ENCODE measurements around the gene CDH3.

Gene CDH3

DNA sequence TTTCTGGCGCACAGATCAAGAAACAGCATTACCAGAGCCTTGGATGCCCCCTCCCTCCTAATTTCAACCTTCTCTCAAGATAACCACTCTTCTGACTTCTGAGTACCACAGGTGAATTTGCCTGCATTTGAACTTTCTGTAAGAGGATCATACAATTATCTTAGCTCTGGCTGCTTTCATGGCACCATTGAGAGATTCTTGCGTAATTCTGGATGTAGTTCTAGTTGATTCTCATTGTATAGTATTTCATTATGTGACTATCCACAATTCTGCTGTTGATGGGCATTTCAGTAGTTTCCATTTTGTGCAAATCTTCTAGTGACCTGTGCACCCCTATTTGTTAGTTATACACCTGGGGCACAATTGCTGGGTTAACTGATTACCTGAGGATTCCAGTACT lies 7.5 kb downstream of the CDH3 start:
- DNase-seq (ENCODE audit: low read depth), result no peak

DNA sequence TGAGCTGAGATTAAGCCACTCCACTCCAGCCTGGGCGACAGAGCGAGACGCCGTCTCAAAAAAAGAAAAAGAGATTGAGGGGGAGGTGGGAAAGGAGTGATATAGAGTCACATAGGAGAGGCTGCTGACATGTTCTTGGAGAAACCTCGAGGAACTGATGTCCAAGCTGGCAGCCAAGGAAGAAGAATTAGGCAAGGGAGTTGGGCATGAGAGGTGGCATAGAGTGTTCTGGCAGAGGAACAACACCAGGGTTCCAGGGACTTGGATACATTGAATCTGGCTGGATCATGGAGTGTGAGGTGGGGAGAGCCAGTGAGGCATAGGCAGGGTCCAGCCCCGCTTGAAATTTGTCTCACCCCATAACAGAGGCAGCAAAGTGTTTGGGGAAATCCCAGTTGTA lies 10.7 kb downstream of the CDH3 start:
- no peak for DNase-seq (ENCODE audit: low read depth)

DNA sequence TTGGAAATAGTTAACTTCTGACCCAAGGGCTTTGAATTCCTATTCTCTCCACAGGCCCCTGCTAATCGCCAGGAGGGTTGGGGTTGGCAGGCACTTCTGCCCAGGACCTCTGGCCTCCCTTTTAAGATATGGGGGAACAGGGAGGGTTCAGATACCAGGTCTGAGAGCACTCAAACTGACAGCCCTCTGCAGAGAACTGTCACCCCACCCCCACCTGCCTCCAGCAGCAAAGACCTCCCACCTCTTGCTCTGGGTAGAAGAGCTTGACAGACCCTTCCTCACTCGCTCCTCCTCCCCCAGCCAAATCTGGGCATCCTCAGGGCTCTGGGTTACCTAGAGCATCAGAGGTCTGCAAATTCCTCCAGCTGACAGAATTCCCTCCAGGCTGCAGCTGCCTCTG lies 11.6 kb downstream of the CDH3 start:
- no peak for DNase-seq (ENCODE audit: low read depth)

DNA sequence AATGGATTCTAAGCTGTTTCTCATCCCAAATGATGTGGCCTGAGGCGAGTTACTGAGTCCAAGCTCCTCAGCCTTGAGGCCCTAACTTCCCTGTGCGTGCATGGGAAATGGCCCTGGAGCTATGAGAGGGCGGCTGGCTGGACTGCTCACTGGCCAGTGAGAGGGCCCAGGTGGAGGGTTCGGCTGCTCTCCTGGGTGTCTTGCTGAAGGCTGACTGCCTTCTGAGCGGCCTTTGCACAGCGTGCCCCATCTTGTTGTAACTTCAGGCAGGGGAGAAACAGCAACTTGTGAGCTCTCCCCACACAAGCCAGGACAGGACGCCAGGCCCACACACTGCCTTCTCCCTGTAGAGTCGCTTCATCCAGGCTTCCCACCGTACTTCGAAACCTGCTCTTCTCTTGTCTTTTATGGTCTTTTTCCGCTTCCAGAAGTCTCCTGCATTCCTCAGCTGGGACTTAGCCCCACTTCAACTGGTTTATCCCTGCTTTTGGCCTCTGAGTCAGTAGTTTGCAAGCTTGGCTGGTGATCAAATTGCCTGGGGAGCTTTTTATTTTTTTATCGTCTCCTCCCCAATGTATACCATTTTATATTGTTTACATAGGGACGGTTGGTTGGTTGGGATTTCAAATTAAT lies 13.3 kb downstream of the CDH3 start:
- DNase-seq (ENCODE audit: low read depth), result no peak

DNA sequence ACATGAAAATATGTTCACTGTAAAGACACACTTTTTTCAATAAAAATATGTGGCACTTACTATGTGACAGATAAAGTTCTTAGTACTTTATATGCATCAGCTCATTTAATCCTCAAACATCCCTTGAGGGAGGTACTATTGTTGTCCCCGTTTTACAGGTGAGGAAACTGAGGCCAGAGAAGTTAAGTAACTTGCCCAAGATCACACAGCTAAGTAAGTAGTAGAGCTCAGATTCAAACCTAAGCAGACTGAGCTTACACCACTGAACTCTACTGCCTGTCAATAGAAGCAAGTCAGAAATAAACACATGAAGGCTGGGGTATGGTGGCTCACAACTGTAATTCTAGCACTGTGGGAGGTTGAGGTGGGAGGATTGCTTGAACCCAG lies 13.9 kb downstream of the CDH3 start:
- DNase-seq (ENCODE audit: low read depth), result no peak

DNA sequence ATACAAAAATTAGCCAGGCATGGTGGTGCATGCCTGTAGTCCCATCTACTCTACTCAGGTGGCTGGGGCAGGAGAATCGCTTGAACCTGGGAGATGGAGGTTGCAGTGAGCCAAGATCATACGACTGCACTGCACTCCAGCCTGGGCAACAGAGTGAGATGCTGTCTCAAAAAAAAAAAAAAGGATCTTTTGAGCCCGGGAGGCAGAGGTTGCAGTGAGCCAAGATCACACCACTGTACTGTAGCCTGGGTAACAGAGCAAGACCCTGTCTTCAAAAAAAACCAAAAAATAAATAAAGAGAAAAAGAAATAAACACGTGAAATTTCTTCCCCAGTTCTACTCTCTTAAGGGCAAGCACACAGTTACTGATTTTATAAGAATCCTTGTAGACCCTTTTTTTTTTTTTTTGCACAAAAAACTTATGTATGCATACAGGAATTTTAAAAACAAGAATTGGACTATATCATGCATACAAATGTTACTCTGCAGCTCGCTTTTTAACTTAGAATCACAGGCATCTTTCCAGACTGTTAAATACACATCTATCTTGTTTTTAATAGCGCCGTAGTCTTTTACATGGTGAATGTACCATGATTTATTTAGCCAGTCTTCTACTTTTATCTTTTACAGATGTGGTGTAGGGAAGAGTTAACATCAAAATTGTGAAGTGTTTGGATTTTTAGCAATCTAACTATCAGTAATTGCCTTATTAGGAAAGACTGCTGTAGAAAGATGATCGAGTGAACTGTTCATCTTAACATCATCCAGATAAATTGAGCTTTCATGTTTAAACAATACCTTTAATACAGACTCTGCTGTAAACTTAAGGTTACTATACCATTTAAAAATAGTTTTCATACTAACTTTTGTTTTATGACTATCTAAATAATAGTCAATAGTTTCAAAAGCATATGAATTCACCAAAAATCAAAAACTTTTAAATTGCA lies 14.6 kb downstream of the CDH3 start:
- no peak for DNase-seq (ENCODE audit: low read depth)

DNA sequence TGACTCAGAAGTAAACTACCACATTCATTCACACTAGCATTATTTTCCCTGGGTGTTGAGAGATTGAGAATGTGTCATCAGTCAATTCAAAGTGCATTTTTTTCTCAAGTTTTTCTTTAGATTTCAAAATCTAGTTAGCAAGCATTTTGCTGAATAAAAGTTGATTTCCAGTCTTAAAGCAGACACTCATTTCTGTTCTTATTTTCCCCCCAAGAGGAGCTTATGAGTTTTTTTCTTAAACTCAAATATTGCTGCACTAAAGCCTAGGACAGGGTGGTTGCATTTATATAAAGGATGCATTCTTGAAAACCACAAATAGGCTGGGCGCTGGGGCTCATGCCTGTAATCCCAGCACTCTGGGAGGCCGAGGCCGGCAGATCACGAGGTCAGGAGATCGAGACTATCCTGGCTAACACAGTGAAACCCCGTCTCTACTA lies 15.3 kb downstream of the CDH3 start:
- DNase-seq (ENCODE audit: low read depth), result no peak

DNA sequence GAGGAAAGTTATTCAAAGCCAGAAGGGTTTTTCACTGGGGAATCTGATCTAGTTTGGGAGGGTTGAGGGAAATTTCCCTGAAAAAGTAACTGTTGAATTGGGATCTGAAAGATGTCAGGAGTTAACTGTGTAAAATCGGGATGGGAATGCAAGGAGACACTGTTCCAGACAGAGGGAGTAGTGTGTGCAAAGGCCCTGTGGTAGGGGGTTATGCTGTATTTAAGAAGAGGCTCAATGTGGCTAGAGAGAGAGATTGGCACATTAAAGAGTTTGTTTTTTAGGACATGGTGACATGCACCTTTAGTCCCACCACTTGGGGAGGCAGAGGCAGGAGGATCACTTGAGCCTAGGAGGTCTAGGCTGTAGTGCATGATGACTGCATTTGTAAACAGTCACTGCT lies 16.9 kb downstream of the CDH3 start:
- no peak for DNase-seq (ENCODE audit: low read depth)

DNA sequence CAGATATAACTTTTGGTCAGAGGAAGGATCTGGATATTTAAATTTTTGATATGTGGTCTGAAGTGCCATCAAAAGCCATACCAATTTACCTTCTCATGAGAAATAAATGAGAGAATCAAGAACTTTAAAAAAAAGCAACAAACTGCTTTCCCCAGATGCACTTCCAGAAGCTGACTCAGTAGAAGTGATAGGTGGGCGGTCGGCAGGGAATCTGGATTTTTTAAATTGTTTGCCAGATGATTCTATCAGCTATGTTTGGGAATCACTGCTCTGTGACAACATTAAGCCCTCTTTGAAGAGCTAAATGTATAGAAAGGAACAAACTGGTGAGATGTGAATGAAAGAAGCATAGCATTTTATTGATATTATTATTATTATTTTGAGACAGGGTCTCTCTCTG lies 19.2 kb downstream of the CDH3 start:
- DNase-seq (ENCODE audit: low read depth), result no peak

DNA sequence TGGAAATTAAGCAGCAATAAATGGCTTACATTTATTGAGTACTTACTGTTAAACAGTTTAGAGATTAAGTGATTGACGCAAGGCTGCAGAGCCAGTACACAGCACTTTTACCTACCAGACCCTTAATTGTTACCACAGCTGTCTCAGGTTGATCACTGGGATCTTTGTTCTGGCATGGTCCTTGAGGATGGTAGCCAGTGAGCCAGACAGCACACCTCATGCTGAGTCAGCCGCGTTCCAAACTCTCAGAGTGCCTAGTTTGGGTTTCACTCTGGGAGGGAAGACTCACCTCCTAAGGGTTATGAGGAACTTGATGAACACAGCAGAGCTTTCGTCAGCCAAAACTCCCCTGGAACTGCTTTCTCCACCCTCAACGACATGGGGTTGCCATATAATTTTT lies 20.4 kb downstream of the CDH3 start:
- no peak for DNase-seq (ENCODE audit: low read depth)

DNA sequence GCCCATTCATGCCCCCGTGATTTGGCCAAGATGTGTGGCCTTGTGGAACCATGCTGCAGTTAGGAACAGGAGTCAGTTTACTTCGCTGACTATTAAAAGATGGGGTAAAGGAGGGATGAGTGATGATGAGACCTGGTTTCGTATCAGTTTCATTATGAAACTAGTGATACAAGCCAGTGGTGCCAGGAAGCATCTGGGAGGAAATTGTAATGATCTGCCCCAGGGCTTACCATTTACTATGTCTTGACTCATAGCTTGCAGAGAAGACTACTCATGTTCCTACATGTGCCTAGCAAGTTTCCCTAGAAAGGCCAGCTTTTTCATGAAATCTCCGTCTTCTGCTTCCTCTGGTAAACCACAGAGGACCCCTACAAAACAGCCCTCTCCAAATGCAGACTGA lies 23.2 kb downstream of the CDH3 start:
- no peak for DNase-seq (ENCODE audit: low read depth)

DNA sequence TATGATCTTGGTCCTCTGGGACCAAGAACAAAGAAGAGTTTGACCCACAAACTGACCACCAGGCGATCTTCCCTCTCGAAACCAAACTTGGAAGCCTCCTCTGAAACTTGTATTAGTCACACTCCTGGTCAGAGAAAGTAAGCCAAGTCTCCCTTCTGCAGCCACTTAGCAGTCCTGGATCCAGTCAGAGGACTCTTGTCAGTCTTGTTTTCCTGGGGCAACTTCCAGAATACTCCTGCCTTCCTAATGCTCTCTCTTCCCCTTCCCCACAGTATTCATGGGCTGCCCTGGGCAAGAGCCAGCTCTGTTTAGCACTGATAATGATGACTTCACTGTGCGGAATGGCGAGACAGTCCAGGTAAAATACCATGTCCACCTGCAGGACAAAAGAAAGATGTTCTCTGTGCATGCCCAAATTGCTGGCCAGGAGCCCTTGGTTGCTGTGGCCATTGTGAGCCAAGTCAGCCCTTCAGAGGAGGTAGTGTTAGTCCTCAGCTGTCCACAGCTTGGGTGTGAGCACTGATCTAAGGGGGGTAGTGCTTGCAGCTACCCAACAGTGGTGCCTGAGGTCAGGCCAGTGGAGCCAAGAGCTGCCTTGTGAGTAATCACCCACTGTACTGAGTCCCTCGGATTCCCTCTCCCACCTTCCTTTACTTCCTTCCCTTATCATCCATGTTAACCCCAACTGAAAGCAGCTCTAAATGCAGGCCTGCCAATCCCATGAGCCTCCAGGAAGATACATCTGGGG lies 31.2 kb downstream of the CDH3 start:
- DNase-seq (ENCODE audit: low read depth), result no peak

DNA sequence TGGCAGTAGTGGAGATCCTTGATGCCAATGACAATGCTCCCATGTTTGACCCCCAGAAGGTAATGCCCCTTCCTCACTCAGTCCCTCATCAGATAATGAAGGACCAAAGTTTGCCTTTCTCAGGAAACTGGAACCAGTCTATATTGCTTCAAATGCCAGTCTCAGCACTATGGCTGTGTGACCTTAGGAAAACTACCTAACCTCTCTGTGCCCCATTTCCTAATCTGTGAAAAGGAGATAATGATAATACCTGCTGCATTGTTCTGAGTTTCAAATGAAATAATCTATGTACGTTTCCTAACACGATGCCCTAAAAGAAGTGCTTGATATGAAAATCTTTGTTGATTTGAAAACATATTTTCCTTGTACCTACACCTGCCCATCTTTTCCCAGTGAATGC lies 35.9 kb downstream of the CDH3 start:
- DNase-seq (ENCODE audit: low read depth), result no peak

DNA sequence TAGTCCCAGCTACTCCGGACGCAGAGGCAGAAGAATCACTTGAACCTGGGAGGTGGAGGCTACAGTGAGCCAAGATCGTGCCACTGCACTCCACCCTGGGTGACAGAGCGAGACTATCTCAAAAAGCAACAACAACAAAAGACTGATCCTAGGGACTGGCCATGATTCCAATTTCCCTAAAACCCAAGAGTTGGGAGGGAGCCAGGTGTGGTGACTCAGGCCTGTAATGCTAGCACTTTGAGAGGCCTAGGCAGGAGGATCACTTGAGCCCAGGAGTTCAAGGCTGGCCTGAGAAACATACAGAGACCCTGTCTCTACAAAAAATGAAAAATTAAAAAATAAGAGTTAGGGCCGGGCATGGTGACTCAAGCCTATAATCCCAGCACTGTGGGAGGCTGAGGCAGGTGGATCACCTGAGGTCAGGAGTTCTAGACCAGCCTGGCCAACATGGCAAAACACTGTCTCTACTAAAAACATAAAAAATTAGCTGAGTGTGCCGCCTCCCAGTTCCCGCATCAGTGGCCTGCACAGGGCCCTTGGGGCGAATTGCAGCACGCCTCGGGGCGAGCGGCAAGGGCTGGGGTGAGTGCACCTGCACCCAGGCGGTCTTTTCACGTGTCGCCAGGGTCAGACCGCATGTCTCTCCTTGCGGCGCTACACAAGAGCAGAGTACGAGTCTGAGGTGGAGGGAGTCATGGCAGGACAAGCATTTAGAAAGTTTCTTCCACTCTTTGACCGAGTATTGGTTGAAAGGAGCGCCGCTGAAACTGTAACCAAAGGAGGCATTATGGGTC lies 40.8 kb downstream of the CDH3 start:
- DNase-seq (ENCODE audit: low read depth), result no peak

DNA sequence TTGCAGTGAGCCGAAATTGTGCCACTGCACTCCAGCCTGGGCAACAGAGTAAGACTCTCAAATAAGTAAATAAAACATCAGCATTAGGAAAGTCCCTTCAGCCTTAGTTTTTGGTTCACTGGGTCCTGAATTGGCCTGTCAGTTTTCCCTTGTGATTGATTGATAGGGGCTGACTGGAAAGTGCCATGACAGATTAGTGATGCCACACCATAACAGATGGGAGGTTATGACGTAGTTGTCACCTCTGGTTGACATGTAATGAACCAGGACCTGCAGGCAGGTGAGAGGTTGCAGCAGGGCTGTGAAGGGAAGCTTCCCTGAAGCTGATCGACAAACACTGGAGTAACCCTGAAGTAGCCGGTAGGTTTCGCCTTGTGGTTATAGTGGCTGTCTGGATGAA lies 41.8 kb downstream of the CDH3 start:
- DNase-seq (ENCODE audit: low read depth), result no peak

DNA sequence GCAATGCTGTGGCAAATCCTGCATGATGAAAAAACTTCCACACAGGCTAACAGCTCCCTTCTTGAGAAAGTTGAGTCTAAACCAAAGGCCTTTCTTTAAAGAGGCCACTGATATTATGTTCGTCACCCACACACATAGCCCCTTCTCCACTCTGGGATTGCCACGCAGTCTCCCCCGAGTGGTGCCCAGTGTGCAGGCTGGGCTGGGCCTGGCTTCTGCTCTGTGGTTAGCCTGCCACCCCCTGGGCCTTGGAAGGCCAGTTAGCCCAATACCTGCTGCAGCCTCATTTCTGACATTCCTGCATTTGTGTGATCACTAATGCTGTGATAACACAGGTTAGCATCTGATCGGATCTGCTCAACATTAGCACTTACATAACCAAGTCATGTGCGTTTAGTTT lies 44.8 kb downstream of the CDH3 start:
- no peak for DNase-seq (ENCODE audit: low read depth)

DNA sequence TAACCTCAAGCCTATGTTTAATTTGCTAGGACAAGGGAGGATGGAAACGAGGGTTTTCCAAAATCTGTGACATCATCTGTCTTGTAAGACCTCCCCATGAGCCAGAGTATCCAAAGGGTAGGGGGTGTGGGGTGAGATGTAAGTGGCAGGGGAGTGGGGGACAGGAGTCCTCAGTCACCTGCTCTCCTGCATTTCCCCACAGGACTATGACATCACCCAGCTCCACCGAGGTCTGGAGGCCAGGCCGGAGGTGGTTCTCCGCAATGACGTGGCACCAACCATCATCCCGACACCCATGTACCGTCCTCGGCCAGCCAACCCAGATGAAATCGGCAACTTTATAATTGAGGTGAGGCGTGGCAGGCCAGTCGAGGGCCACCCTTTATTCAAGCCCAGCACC lies 50.5 kb downstream of the CDH3 start:
- no peak for DNase-seq (ENCODE audit: low read depth)

DNA sequence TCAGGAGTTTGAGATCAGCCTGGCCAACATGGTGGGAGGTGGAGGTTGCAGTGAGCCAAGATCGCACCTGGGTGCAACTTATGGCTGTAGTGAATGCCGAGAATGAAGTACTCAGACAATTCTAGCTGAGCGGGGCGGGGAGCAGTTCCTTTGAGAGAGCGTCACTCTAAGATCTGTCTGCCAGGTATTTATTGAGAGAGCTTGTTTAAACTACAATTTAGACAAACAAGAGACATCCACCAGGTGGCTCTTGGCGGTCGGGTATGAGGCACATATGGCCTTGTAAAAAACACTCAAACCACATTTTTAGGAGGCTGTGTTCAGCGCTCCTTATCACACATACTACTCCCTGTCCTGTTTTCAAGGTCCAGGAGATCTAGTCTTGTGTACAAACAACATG lies 51.4 kb downstream of the CDH3 start:
- no peak for DNase-seq (ENCODE audit: low read depth)

DNA sequence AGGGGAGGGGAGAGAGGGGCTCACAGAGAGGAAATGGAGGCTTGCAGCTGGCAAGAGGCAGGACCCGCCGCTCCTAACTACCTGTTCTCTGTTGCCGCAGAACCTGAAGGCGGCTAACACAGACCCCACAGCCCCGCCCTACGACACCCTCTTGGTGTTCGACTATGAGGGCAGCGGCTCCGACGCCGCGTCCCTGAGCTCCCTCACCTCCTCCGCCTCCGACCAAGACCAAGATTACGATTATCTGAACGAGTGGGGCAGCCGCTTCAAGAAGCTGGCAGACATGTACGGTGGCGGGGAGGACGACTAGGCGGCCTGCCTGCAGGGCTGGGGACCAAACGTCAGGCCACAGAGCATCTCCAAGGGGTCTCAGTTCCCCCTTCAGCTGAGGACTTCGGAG lies 53.0 kb downstream of the CDH3 start:
- DNase-seq (ENCODE audit: low read depth), result no peak

DNA sequence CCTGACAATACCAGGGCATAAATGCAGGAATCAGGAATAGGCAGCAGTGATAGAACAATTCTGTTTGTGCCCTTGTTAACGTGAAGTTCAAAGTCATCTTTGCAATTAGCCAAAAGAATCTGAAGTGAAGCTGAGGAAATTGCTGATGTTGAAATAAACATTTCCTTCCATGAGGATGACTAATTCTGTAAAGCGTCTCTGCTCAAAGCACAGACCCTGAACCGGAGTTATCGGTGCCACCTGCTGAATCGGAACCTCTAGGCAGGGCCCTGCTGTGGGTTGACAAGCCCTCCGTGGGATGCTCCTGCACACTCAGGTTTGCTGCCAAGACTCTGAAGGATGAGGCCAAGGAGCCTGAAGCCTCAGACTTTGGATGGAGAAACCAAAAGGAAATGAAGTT lies 55.0 kb downstream of the CDH3 start:
- DNase-seq (ENCODE audit: low read depth), result no peak

DNA sequence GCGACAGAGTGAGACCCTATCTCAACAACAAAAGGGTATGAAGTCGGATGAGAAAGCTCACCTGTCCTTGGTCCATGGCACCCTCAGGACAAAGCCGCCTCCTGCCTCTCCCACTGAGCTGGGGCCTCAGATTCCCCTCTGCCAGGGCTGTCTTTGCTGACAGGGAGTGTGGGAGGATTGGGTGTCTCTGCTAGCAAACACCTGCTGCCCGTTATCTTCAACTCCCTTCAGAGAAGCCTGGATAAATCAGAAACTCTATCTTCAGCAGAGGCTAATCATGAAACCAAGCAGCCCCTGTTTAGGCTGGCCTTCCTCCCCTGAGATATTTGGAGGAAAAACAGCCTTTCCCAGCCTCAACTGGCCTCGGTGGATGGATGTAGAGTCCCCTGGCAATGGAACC lies 55.7 kb downstream of the CDH3 start:
- DNase-seq (ENCODE audit: low read depth), result no peak

DNA sequence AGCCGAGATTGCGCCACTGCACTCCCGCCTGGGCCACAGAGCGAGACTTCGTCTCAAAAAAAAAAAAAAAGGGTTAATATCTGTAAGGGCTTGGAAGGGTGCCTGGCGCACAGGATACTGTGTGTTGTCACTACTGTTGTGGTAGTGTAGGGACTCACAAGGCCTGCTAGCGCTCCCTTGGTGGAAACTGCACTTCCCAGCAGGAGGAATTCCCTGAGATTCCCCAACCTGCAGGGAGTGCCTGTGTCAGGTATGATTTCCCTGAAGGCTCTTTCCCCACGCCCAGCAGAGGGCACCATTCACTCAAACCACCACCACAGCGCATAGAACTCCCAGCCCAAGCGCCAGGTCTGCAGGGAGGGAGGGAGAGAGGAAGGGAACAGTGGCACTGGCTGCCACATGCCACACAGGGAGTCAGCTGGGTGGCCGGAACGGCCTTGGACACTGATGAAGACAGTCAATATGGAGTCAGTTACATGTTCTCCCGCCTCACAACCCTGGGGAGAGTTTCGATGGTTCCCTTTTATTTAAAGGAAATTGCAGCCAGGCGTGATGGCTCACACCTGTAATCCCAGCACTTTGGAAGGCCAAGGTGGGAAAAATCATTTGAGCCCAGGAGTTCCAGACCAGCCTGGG lies 59.2 kb downstream of the CDH3 start:
- DNase-seq (ENCODE audit: low read depth), result peak; percentile 23

Data from stimulated activated CD8-positive, alpha-beta memory T cell treated with anti-CD3 and anti-CD28 coated beads, Interleukin-12 subunit alpha, Interleukin-12 subunit beta, amount 100 ng/mL, for 1 hour (primary cell).